IMR-90 (cell line): Measurements from ENCODE around the gene AGMO.

Source experiments
- BHLHE40 ChIP-seq: fragments of 150-350 bp; IDR thresholded peaks from 2 replicates; pipeline ENCODE4 v1.6.1; 2016; ENCODE audit warnings: mild to moderate bottlenecking, low read depth, low read length
- CEBPB ChIP-seq: IDR thresholded peaks from 2 replicates; pipeline ENCODE4 v1.6.1; 2012; ENCODE audit warnings: low read depth, low read length, improper control_type of control experiment
- CHD1 ChIP-seq: IDR thresholded peaks from 2 replicates; pipeline ENCODE4 v1.6.1; 2012; ENCODE audit warnings: low read depth, low read length, improper control_type of control experiment
- FOS ChIP-seq: fragments of 150-350 bp; IDR thresholded peaks from 2 replicates; pipeline ENCODE4 v1.6.1; 2016; ENCODE audit warnings: low read depth, low read length
- MXI1 ChIP-seq: IDR thresholded peaks from 2 replicates; pipeline ENCODE4 v1.6.1; 2012; ENCODE audit warnings: low read depth, mild to moderate bottlenecking, low read length, moderate library complexity, borderline replicate concordance
- POLR2A ChIP-seq: IDR thresholded peaks from 2 replicates; pipeline ENCODE4 v1.6.1; 2012; ENCODE audit warnings: mild to moderate bottlenecking, low read depth, low read length
- RAD21 ChIP-seq: IDR thresholded peaks from 2 replicates; pipeline ENCODE4 v1.6.1; 2012; ENCODE audit warnings: low read length, improper control_type of control experiment
- RFX5 ChIP-seq: IDR thresholded peaks from 2 replicates; pipeline ENCODE4 v1.8.0; 2012; ENCODE audit warnings: low read depth, mild to moderate bottlenecking, low read length, moderate library complexity
- SMC3 ChIP-seq: fragments of 150-350 bp; IDR thresholded peaks from 2 replicates; pipeline ENCODE4 v1.6.1; 2016; ENCODE audit warnings: low read depth, mild to moderate bottlenecking, antibody characterized with exemption, low read length, moderate library complexity
- USF2 ChIP-seq: fragments of 150-350 bp; IDR thresholded peaks from 2 replicates; pipeline ENCODE4 v1.6.1; 2017; ENCODE audit warnings: mild to moderate bottlenecking, antibody characterized with exemption, low read length, low read depth
- TF ChIP-seq, protein P1 (sequence below): conservative IDR thresholded peaks from 2 replicates; pipeline ENCODE4 v1.5.1; 2012; ENCODE audit warnings: mild to moderate bottlenecking, low read depth, low read length, improper control_type of control experiment
- TF ChIP-seq, protein P2 (sequence below): fragments of 150-350 bp; IDR thresholded peaks from 2 replicates; pipeline ENCODE4 v1.6.1; 2016; ENCODE audit warnings: low read depth, mild to moderate bottlenecking, low read length, moderate library complexity, borderline replicate concordance

DNA sequence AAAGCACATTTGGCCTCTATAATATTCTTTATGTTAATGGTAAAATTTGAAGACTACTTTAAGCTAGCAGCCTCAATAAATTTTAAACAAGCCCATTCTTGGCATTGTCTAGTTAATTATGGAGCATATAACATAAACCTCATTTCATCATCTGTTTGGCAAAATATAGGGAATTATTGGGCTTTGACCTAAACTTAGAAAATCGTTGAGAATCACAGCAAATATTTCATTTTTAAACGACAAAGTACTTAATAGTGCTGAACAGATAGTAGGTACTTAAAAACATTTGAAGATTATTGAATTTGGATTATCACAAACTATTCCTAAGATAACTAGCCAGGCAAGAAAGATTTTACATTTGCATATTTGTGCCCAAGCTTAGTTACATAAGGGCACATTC, 73.4 kb downstream of the AGMO start:
- TF ChIP-seq, protein P1, sequence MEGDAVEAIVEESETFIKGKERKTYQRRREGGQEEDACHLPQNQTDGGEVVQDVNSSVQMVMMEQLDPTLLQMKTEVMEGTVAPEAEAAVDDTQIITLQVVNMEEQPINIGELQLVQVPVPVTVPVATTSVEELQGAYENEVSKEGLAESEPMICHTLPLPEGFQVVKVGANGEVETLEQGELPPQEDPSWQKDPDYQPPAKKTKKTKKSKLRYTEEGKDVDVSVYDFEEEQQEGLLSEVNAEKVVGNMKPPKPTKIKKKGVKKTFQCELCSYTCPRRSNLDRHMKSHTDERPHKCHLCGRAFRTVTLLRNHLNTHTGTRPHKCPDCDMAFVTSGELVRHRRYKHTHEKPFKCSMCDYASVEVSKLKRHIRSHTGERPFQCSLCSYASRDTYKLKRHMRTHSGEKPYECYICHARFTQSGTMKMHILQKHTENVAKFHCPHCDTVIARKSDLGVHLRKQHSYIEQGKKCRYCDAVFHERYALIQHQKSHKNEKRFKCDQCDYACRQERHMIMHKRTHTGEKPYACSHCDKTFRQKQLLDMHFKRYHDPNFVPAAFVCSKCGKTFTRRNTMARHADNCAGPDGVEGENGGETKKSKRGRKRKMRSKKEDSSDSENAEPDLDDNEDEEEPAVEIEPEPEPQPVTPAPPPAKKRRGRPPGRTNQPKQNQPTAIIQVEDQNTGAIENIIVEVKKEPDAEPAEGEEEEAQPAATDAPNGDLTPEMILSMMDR = no peak
- TF ChIP-seq POLR2A = no peak
- no peak for TF ChIP-seq FOS
- no peak for TF ChIP-seq RAD21
- TF ChIP-seq BHLHE40 = no peak
- no peak for TF ChIP-seq CEBPB
- no peak for TF ChIP-seq USF2
- TF ChIP-seq RFX5 = no peak
- TF ChIP-seq, protein P2, sequence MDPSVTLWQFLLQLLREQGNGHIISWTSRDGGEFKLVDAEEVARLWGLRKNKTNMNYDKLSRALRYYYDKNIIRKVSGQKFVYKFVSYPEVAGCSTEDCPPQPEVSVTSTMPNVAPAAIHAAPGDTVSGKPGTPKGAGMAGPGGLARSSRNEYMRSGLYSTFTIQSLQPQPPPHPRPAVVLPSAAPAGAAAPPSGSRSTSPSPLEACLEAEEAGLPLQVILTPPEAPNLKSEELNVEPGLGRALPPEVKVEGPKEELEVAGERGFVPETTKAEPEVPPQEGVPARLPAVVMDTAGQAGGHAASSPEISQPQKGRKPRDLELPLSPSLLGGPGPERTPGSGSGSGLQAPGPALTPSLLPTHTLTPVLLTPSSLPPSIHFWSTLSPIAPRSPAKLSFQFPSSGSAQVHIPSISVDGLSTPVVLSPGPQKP = no peak
- TF ChIP-seq MXI1 = no peak
- TF ChIP-seq CHD1 = no peak
- no peak for TF ChIP-seq SMC3
